BE2C (cell line): ENCODE results near the gene KDM4D.

ENCODE experiments used
- DNase-seq: peaks from one replicate; pipeline ENCODE4 v3.0.0-alpha.2; 2020
- H3K27me3 ChIP-seq: fragments of 250-450 bp; sonication (Bioruptor Pico); 2 replicates; pipeline ENCODE4 v1.5.1; 2020; ENCODE audit warnings: mild to moderate bottlenecking
- H3K36me3 ChIP-seq: fragments of 250-450 bp; sonication (Bioruptor Pico); 2 replicates; pipeline ENCODE4 v1.5.1; 2020; ENCODE audit warnings: mild to moderate bottlenecking
- H3K4me1 ChIP-seq: fragments of 250-450 bp; sonication (Bioruptor Pico); 2 replicates; pipeline ENCODE4 v1.5.1; 2020
- H3K4me3 ChIP-seq: 2 replicates; pipeline ENCODE4 v1.5.1; 2011; ENCODE audit warnings: low read depth, low read length
- H3K9me3 ChIP-seq: fragments of 250-450 bp; sonication (Bioruptor Pico); 2 replicates; pipeline ENCODE4 v1.5.1; 2020
- TF ChIP-seq, protein P1 (sequence below): IDR thresholded peaks from 2 replicates; pipeline ENCODE4 v1.5.1; 2012; ENCODE audit warnings: mild to moderate bottlenecking, low read depth, low read length

KDM4D gene

DNA sequence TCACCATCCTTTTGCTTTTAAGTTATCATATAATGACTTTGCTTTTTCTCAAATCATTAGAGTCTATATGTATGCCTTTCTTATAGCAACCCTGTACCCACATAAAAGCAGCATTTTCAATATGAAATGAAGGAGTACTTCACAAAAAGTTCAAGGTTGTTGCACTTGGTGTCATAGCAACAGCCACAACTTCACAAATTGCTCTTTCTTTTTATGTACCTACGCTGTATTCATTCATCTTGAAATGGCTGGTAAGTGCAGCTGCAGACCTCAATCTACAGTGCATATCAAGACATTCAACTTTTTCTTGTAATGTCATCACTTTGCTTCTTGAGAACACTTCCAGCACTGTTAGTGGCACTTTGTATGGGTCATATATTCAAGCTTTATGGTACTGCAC, 18.8 kb upstream of the KDM4D start:
- peaks cover under 1% of the 10 kb centered on the region; the same call in 1 of the 2 replicates for H3K36me3 ChIP-seq
- no peaks in the 10 kb centered on the region for H3K4me1 ChIP-seq
- H3K4me3 ChIP-seq: no peak overlapping the region
- H3K27me3 ChIP-seq: no peaks in the 10 kb centered on the region
- DNase-seq: no peak
- H3K9me3 ChIP-seq: no peaks in the 10 kb centered on the region
- TF ChIP-seq, protein P1, sequence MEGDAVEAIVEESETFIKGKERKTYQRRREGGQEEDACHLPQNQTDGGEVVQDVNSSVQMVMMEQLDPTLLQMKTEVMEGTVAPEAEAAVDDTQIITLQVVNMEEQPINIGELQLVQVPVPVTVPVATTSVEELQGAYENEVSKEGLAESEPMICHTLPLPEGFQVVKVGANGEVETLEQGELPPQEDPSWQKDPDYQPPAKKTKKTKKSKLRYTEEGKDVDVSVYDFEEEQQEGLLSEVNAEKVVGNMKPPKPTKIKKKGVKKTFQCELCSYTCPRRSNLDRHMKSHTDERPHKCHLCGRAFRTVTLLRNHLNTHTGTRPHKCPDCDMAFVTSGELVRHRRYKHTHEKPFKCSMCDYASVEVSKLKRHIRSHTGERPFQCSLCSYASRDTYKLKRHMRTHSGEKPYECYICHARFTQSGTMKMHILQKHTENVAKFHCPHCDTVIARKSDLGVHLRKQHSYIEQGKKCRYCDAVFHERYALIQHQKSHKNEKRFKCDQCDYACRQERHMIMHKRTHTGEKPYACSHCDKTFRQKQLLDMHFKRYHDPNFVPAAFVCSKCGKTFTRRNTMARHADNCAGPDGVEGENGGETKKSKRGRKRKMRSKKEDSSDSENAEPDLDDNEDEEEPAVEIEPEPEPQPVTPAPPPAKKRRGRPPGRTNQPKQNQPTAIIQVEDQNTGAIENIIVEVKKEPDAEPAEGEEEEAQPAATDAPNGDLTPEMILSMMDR: no peak

DNA sequence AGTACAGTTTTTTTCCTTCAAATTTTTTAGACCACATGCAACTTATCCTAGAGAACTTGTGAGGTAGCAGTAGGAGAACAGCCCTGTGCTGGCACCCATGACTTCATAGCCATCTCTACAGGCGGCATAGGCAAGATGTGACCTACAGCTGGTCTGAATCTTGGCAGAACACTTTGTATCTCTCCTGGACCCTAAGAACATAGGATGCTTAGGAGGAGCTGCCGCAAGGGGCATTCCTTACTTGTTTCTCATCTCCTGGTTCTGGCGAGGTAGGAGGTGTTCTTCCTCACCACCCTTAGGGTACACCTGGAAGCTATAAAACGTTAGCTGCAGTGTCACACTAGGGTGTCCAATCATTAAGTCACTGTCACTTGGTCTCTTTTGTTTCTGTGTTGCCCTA, 16.5 kb upstream of the KDM4D start:
- TF ChIP-seq, protein P1: no peak
- no peaks in the 10 kb centered on the region for H3K27me3 ChIP-seq
- DNase-seq: no peak
- no peak overlapping the region for H3K4me3 ChIP-seq
- H3K9me3 ChIP-seq: no peaks in the 10 kb centered on the region
- peaks cover 10% of the 10 kb centered on the region for H3K36me3 ChIP-seq
- H3K4me1 ChIP-seq: no peaks in the 10 kb centered on the region

DNA sequence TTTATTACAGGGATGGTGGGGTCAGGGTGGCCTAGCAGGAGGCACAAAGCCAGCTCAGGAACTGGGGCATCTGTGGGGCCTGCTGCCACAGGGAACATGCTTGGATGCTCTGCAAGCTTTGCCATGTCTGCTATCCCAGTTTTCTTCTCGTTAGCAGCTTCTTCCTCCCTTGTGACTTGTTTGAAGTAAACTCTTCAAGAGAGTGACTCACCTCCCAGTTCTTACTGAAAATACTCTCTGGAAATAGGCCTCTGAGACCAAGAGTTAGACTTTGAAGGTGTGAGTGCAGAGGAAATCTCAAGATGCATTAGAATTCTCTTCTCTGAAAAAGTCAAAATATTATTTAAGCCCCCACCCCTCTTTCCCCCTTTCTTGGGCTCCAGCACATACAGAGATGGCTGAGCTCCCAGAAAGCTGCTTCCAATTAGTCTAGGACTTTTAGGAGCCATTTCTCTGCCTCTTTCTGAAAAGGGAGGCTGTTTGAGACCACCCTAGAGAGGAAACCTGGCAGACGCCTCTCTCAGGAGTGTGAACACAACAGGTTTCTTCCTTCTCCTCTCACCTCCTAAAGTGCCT, 15.3 kb upstream of the KDM4D start:
- TF ChIP-seq, protein P1: no peak
- Histone ChIP-seq H3K4me3 (no peak overlapping the region), H3K9me3 (no peaks in the 10 kb centered on the region), H3K36me3 (peaks cover 21% of the 10 kb centered on the region), H3K27me3 (no peaks in the 10 kb centered on the region), H3K4me1 (no peaks in the 10 kb centered on the region)
- no peak for DNase-seq

DNA sequence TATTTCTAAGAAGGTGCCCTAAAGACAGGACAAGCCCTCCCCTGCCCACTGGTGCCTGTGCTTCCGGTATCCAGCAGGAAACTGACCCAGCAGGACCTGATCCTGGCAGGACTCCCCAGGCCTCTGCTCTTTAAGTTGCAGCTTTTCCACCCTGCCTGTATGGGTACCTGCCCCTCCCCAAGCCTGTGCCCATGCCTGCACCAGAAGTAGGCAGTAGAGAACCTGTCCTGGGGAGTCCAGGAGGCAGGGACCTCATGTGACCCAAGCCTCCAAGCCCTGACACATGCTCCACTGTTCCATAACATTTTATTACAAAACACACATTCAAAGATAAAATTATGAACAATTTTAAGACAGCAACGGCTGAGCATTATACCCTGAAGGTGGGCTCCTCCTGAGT, 14.3 kb upstream of the KDM4D start:
- Histone ChIP-seq H3K9me3 (no peaks in the 10 kb centered on the region), H3K4me1 (no peaks in the 10 kb centered on the region), H3K36me3 (peaks cover 28% of the 10 kb centered on the region), H3K4me3 (no peak overlapping the region), H3K27me3 (no peaks in the 10 kb centered on the region)
- no peak for DNase-seq
- TF ChIP-seq, protein P1: no peak

DNA sequence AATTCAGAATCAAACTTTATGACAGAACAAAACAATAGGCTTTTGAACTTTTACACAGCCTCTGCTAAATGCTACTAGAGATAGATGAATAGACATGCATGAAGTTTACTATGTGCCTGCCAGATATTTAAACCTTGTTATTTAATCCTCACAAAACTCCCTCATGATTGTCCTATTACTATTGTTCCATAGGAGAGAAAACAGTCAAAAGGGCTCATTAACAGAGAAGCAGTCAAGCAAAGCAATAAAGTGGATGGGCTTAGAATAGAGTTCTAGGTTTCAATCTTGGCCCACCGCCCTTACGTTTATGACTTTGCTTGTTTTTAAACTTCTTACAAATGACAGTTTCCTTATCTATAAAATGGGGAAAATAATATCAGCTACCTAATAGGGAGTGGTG, 13.0 kb upstream of the KDM4D start:
- Histone ChIP-seq H3K4me1 (no peaks in the 10 kb centered on the region), H3K27me3 (no peaks in the 10 kb centered on the region), H3K4me3 (no peak overlapping the region), H3K36me3 (peaks cover 41% of the 10 kb centered on the region), H3K9me3 (no peaks in the 10 kb centered on the region)
- DNase-seq: no peak
- TF ChIP-seq, protein P1: no peak

DNA sequence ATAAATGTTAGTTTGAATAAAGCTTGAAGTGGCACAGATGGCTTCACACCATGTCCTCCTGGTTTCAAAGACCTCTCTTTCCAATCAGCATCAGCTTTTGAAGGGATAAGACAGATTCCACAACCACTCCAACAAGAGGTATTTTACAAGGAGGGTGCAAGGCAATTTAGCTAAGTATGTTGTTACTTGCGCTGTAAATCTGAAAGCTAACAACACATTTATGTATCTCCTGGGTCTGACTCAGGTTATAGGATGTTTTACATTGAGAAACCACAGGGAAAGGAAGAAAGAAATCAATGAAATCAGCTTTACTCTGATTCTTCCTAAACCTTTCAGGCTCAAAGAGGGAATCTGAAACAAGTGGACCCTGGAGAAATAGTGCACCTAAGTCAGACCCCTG, 12.3 kb upstream of the KDM4D start:
- H3K9me3 ChIP-seq: no peaks in the 10 kb centered on the region
- H3K4me1 ChIP-seq: no peaks in the 10 kb centered on the region
- peaks cover 49% of the 10 kb centered on the region for H3K36me3 ChIP-seq
- no peaks in the 10 kb centered on the region for H3K27me3 ChIP-seq
- DNase-seq: no peak
- TF ChIP-seq, protein P1: no peak
- H3K4me3 ChIP-seq: no peak overlapping the region
